Inflammatory macrophage treated with lipopolysaccharide for 1 hour (primary cell): Measurements from ENCODE around the gene SNTB2.
A peak's percentile ranks its signal among the peaks of the same experiment; 100 is the strongest.
"Not testable (repeated sequence)": the region's sequence is repeated elsewhere in the genome, so short reads cannot be mapped to it uniquely, and the experiment has no call there.

Experiments
- DNase-seq, 2 donors: peaks; one replicate each; pipeline ENCODE4 v3.0.0-alpha.2; 2020 to 2022

Gene SNTB2

GRCh38 chr16:69294051-69294450, 107.1 kb downstream of the SNTB2 start:
- DNase-seq = no peak

GRCh38 chr16:69296771-69297170, 109.8 kb downstream of the SNTB2 start:
- not testable (repeated sequence) for DNase-seq

GRCh38 chr16:69298261-69298660, 111.3 kb downstream of the SNTB2 start:
- no peak for DNase-seq

DNA sequence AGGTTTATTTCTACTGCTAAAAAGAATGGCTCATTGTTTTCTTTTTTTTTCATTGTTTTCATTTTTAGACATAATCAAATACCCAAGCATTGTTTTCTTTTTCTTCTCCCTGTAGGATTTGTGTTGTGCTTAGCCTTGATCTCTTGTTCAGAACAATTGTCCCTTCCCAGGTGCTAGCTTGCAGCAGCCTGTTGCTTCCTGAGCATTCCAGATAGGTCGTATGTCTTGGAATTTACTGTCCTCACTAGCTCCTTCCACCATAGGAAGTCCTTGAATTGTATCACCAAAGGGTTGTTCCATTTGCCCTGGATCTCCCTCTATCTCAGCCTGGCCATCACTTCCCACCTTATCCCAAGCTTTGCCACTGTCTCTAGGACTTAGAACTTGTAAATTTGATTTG, 114.2 kb downstream of the SNTB2 start:
- no peak for DNase-seq

DNA sequence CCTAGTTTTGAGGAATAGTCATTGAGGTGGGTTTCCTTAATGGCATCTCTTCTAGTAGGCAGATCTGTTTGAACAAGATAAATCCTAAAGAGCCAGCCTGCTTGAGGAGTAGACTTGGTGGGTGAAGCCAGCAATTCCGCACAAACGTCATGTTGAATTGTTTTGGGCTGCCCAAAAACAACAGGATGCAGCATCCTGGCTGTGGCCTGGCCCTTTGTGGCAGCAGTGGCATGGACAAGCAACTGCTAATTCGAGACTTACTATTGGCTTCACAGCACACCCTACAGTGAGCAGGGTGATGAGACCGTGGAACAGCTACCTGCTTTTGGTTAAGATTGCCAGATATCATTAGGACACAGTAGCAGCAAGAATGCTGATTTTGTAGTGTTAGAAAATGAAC, 114.9 kb downstream of the SNTB2 start:
- DNase-seq = no peak

- DNase-seq = no peak
Observed at GRCh38 chr16:69302301-69302700, 115.3 kb downstream of the SNTB2 start.

DNA sequence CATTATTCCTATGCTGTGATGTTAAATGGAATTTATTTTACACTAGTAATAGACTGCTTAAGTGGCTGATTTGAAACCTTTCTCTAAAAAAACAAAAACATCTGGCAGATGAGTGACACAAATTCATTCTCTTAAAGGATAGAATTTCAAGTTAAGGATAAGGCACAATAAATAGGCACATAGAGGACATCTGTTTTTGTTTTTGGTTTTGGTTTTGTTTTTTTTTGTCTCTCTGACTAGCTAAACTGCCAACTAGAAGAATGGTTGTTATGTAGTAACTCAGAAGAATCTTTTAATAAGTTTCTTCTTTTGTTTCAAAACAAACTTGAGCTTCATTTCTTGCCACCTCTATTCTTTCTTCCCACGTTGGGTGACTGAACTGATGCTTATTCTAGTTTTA, 119.1 kb downstream of the SNTB2 start:
- DNase-seq = no peak

- no peak for DNase-seq
Observed at GRCh38 chr16:69307091-69307490, 120.1 kb downstream of the SNTB2 start.

DNA sequence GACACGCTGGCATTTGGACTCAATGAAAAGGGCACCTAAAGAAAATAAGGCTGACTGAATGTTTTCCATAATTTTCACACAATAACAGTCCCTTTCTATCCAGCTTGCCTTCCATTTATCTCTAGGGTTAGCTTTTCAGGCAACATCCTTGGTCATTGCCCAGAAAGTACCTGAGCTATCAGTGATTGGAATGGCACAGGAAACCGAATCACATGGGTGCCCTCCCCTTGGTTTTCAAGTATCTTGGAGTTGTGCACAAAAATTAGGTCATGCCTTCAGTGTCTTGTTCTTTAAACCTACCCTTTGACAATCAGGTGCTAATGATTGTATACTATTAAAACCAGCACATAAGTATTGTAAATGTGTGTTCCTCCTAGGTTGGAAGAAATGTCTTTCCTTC, 120.9 kb downstream of the SNTB2 start:
- DNase-seq = no peak

DNA sequence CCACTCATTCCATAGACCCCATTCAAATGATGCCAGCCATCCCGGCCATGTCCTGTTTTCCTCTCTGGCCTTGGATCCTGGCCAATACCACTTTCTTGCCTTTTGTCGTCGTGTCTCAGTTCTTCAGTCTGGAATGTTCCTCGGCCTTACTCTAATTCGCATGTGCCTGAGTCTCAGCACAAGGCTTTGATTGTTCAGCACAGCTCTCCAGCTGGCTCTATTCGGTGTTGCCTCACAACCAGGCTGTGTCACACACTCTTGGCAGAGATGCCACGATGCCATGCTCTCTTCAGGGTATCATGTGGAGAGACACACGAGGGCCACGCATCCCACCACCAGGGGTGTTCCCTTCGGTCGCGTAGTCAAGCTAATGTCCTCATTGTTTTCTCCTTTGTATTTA, 122.4 kb downstream of the SNTB2 start:
- DNase-seq = no peak

DNA sequence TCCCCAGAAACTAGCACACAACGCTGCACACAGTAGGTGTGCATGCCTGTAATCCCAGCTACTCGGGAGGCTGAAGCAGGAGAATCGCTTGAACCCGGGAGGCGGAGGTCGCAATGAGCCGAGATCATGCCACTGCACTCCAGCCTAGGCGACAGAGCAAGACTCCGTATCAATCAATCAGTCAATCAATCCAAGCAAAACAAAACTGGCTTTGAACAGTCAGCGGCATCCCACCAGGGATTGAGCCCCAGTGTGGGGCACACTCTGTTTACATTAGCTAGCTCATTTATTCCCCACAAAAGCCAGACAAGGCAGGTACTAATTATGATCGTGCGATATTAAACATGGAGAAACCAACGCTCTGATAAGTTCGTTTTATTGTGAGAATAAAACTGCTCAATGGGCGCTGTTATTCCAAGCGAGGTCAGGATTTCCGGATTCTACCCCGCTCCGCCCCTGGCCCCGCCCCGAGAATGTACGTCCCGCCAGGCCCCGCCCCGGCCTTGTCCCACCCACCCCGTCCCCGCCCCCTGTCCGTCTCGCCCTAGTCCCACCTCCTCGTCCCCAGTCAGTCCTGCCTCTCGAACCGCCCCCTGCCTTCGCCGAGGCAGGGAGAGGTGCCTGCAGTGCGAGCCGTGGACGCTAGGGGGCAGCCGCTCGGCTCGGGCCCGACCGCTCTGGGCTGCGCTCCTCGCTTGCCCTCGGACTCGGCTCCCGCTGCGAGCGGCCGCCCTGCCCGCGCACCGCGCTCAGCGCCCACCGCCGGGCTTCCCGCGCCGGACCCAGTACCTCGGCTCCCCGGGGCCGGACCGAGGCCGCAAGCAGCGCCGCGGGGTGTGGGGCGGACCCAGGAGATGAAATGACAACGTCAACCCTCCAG, 123.9 kb downstream of the SNTB2 start, which contains the start of gene VPS4A:
Gene VPS4A, plus strand, starts transcription at position 698 of the 880 bp plus-strand sequence. Its CDS starts 162 bp downstream, at position 860.
- peak; percentile 92 to 99 for DNase-seq

DNA sequence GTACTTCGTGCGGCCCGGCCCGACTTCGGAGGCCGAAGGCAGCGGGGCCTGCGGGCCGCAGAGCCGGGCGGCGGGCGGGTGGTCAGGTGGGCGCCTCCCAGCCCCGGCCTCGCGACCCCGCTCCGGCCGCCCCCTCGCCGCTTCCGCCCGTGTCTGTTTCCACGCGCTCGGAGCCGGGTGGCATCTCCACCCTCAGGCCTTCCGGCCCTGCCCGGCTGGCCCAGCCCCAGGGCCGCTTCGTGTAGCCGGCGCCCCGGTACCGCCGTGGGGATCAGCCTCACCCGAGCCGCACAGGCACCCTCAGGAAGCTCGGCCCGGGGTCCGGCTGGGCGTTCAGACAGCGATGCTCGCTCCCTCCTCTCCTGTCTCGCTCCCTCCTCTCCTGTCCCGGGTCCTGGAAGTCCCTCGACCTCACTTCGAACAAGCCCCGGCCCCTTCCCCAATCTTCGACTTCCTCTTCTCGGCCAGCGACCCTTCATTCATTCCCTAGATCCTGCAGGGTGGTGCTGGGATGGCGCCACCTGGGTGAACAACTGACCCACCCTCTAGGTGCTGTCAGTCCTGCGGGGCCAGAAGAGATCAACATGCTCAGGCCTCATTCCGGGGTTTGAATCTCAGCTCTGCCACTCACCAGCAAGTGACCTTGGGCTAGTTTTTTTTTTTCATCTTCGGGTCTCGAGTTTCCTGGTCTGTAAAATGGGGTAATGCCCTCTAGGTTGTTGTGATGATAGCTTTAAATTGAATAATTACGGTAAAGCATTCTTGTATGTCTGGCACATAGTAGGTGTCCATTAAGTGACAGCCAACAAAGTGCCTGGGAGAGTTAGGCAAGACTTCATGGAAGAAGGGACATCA, 124.8 kb downstream of the SNTB2 start:
- DNase-seq = peak; percentile 9 to 23

GRCh38 chr16:69313469-69313868, 126.5 kb downstream of the SNTB2 start:
- no peak for DNase-seq

GRCh38 chr16:69314534-69314933, 127.6 kb downstream of the SNTB2 start:
- no peak for DNase-seq

GRCh38 chr16:69315486-69316311, 128.7 kb downstream of the SNTB2 start:
- no peak for DNase-seq

DNA sequence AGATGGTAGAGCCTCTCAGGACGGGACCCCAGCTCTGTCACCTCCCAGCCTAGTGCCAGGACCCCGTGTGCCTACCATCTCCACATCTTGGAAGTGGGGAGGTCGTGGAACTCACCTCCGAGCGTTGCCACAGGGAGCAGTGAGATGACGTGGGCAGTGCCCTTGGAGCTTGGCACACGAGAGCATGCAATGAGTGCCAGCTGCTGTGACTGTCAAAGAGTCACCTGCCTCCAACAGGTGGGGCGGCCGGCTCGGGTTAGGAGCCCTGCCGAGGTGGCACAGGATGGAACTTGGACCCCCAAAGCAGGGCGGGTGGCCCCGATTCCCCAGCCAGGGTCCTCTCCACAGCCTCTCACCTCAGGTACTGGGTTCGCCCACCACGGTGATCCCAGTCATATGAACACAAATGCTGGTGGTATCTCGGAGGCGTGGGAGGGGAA, 129.7 kb downstream of the SNTB2 start:
- DNase-seq = no peak

GRCh38 chr16:69318177-69318910, 131.4 kb downstream of the SNTB2 start:
- no peak for DNase-seq

GRCh38 chr16:69318911-69319289, 131.9 kb downstream of the SNTB2 start:
- DNase-seq = no peak

DNA sequence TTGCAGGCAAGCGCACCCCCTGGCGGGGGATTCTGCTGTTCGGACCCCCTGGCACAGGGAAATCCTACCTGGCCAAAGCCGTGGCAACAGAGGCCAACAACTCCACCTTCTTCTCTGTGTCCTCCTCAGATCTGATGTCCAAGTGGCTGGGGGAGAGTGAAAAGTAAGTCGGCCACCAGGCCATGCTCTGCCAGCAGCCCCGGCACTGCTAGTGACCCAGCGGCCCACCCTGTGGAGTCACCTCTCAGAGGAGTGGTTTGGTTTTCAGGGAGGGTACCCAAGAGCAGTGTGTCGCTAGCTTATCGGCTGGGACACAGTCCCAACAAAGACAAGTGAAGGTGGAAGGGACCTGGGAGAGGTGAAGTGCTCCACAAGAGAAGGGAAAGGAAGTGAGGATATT, 132.4 kb downstream of the SNTB2 start:
- DNase-seq = no peak

- DNase-seq = no peak
Observed at GRCh38 chr16:69319826-69320739, 133.1 kb downstream of the SNTB2 start.

- no peak for DNase-seq
Observed at GRCh38 chr16:69320740-69321073, 133.7 kb downstream of the SNTB2 start.
